GM06990 (cell line): ENCODE data around the gene EMILIN2.

ENCODE experiments used
- DNase-seq: peaks from one replicate; pipeline ENCODE4 v3.0.0-alpha.2; 2011; ENCODE audit not compliant: insufficient read length; ENCODE audit errors: extremely low read depth
- H3K27me3 ChIP-seq: replicated peaks from 2 replicates; pipeline ENCODE4 v1.6.0; 2011; ENCODE audit warnings: low read length; ENCODE audit not compliant: control insufficient read depth, insufficient read depth
- H3K36me3 ChIP-seq: 2 replicates; pipeline ENCODE4 v1.5.1; 2011; ENCODE audit warnings: low read length; ENCODE audit not compliant: control insufficient read depth, insufficient read depth
- H3K4me3 ChIP-seq: replicated peaks from 2 replicates; pipeline ENCODE4 v1.5.1; 2011; ENCODE audit warnings: low read depth, mild to moderate bottlenecking, control low read depth, low read length
- CTCF ChIP-seq: IDR thresholded peaks from 2 replicates; pipeline ENCODE4 v1.5.1; 2011; ENCODE audit warnings: low read length, control low read depth, mild to moderate bottlenecking, inconsistent platforms; ENCODE audit not compliant: insufficient read depth, poor library complexity, severe bottlenecking

Gene EMILIN2

GRCh38 chr18:2948038-2948437 is 101.2 kb downstream of the EMILIN2 start:
- Histone ChIP-seq H3K4me3 (no peak overlapping the region), H3K36me3 (peaks cover 3% of the 10 kb centered on the region), H3K27me3 (no peaks in the 10 kb centered on the region)
- TF ChIP-seq CTCF: no peak
- no peak for DNase-seq

GRCh38 chr18:2952605-2953004 is 105.8 kb downstream of the EMILIN2 start:
- Histone ChIP-seq H3K27me3 (no peaks in the 10 kb centered on the region), H3K4me3 (no peak overlapping the region), H3K36me3 (peaks cover 5% of the 10 kb centered on the region)
- DNase-seq: no peak
- no peak for TF ChIP-seq CTCF

GRCh38 chr18:2953935-2954653 is 107.3 kb downstream of the EMILIN2 start:
- Histone ChIP-seq H3K27me3 (no peaks in the 10 kb centered on the region), H3K4me3 (no peak overlapping the region), H3K36me3 (peaks cover 5% of the 10 kb centered on the region)
- no peak for TF ChIP-seq CTCF
- no peak for DNase-seq

- TF ChIP-seq CTCF: no peak
- peaks cover 5% of the 10 kb centered on the region for H3K36me3 ChIP-seq
- H3K27me3 ChIP-seq: no peaks in the 10 kb centered on the region
- DNase-seq: no peak
- H3K4me3 ChIP-seq: no peak overlapping the region
Measured at GRCh38 chr18:2954869-2955645, 108.3 kb downstream of the EMILIN2 start.

- Histone ChIP-seq H3K36me3 (peaks cover 3% of the 10 kb centered on the region), H3K27me3 (no peaks in the 10 kb centered on the region), H3K4me3 (no peak overlapping the region)
- no peak for TF ChIP-seq CTCF
- no peak for DNase-seq
Measured at GRCh38 chr18:2956056-2956455, 109.2 kb downstream of the EMILIN2 start.
